GM21381 (cell line): Measurements from ENCODE around the gene WNT11.

Experiments used
- ATAC-seq: cut with Tn5 transposase; IDR thresholded peaks from one replicate; pipeline ENCODE4 v1.9.1; 2021; ENCODE audit warnings: mild to moderate bottlenecking, moderate library complexity; ENCODE audit not compliant: unreplicated experiment

Gene WNT11

DNA sequence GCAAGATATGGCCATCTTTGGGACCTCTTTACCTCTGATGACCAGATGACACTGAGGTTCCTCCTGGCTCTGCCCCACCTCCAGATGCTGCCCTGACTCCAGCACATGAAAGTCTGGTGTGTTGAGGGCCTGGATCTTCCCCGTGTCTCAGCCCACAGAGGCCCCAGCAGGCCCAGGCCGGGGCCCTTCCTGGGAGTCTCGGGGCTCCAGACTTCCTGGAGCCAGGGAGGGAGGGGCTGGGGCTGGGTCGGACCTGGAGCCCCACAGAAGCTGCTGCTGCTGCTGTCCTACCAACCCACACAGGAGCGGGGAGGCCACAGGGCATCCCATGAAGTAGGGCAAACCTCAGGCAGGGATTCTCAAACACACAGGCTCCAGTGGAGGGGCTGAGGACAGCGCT, 32.2 kb upstream of the WNT11 start:
- ATAC-seq, result no peak

GRCh38 chr11:76237914-76238313, 31.6 kb upstream of the WNT11 start:
- ATAC-seq, result no peak

- no peak for ATAC-seq
Observed at GRCh38 chr11:76237000-76237649, 30.8 kb upstream of the WNT11 start.

- ATAC-seq, result no peak
Observed at GRCh38 chr11:76236092-76236999, 30.0 kb upstream of the WNT11 start.

DNA sequence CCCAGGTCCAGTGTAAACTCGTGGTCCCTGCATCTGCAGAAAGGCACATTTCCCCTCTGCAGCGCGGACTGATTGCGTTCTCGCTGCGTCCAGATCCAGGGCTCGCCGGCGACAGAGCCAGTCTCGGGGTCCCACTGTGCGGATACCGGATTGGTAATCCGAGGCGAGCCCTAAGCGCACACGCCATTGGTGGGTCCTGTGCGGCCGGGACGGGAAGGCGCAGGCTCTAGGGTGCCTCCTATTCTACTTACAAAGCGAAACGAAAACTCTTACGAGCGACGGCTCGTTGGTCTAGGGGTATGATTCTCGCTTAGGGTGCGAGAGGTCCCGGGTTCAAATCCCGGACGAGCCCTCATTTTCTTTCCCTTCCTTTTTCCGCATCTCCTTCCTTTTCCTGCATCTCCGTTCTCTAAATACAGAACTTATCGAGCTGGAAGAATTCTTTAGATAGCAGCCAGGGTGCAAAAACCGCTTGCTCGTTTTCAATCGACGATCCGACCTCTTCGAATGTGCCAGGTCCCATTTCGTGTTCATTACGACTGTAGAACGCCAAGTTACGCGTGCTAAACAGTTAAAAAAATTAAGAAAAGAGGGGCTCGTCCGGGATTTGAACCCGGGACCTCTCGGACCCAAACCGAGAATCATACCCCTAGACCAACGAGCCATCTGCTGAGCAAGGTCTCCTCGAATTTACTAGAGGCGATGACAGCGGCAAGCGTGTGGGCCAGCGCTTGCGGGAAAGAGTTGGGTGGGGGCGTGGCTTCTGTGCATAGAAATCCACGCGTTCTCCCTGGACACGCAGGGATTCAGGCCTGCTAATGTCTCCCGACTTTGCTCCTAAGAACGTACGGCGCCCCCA, 29.2 kb upstream of the WNT11 start:
- peak; percentile 66 for ATAC-seq

GRCh38 chr11:76234416-76235232, 28.3 kb upstream of the WNT11 start:
- ATAC-seq, result peak; percentile 23

- ATAC-seq, result no peak
Observed at GRCh38 chr11:76234021-76234415, 27.7 kb upstream of the WNT11 start.

- no peak for ATAC-seq
Observed at GRCh38 chr11:76233196-76233921, 27.1 kb upstream of the WNT11 start.

DNA sequence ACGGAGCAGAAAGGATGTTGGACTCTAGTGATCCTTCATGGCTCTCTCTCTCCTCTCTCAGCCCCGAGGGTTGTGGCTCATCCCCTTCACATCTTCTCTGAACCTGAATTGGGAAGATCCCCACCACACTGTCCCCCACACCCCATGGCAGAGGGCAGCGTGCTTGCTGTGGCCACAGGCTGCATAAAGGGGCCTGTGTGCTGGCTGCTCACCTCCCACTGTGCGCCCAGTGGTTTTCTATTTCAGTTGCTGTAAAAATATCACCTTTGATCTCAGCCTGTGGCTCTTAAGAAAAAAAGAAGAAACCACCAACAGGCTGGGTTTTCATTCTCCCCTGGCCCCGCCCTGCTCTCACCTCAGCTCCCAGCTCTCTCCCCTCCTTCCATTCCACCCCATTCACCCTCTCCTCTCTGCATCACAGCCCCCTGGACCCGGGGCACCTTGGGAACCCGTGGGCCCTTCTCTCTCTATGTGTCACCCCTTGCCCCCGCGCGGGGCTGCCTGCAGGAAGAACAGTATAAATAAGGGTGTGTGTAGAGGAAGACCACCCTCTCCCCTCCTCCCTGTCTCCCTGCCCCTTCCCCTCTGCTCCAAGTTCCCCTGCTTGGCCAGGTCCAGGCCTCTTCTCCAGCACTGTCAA, 25.8 kb upstream of the WNT11 start:
- ATAC-seq, result no peak

DNA sequence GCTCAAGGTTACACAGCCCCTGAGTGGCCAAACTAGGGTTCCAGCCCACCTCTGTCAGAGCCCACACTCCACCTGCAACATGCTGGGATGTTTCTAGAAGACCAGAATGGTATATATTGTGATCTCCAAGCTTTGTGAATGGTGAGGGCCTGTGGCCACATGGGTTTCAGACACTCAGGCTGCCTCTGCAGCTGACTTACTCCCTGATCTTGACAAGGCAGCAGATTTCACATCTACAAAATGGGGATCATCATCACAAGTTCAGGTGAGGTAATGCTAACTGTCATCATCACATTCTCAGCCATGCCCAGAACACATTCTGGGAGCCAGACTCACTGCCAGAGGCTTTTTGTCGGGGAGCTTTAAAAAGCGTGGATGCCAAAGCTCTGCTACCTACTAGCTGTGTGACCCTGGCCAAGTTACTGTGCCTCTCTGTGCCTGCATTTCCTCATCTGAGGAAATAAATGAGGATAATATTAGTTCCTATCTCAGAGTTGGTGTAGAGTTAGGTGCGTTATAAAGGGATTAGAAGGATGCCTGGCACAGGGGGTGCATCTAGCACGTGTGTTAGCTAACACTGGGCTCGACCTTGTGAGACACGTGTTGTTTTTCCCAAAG, 24.9 kb upstream of the WNT11 start:
- no peak for ATAC-seq

GRCh38 chr11:76230392-76230791, 24.1 kb upstream of the WNT11 start:
- no peak for ATAC-seq

GRCh38 chr11:76229690-76230240, 23.5 kb upstream of the WNT11 start:
- ATAC-seq, result no peak

- no peak for ATAC-seq
Observed at GRCh38 chr11:76228875-76229149, 22.5 kb upstream of the WNT11 start.

GRCh38 chr11:76228071-76228874, 22.0 kb upstream of the WNT11 start:
- ATAC-seq, result no peak

DNA sequence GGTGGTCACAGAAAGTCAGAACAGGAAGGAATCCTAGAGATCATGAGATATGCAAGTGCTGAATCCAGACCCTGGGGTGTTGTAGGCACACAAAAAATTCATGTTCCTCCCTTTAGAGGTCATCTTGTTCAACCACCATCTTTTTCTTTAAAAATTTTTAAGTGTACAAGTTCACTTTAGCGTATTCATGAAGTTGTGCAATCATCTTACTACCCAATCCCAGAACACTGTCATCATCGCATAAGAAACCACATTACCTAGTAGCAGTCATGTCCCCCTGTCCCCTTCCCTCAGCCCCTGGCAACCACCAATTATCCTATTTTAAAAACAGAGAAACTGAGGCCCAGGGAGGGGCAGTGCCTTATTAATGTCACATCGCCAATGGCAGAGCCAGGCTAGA, 20.3 kb upstream of the WNT11 start:
- no peak for ATAC-seq

DNA sequence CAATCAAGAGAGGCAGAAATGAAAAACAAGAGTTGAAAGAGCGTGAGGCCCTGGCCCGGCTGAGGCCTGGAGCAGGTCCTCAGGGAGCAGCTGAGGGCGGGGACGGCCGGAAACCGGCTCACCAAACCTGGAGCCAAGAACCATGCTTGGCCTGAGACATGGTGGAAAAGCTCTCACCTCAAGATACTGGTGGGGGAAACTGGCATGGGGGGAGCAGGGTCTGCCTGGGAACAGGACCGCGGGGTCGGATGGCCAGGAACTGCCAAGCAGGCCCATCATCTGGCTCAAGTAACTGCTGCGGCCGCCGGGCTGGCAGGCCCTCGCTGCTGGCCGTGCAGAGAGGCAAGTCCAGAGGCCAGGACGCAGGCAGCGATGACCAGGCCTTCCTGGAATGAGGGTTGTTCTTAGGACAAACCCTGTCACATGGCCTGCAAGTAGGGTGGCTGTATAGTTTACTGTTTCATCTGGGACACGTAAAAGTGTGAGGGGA, 18.9 kb upstream of the WNT11 start:
- no peak for ATAC-seq

- ATAC-seq, result no peak
Observed at GRCh38 chr11:76224461-76225121, 18.3 kb upstream of the WNT11 start.
